HG03060 (cell line): ENCODE data around the gene CDH20.

Experiments used
- ATAC-seq: cut with Tn5 transposase; IDR thresholded peaks from one replicate; pipeline ENCODE4 v1.9.1; 2021; ENCODE audit warnings: low read depth, moderate number of reproducible peaks; ENCODE audit not compliant: unreplicated experiment

Gene CDH20

DNA sequence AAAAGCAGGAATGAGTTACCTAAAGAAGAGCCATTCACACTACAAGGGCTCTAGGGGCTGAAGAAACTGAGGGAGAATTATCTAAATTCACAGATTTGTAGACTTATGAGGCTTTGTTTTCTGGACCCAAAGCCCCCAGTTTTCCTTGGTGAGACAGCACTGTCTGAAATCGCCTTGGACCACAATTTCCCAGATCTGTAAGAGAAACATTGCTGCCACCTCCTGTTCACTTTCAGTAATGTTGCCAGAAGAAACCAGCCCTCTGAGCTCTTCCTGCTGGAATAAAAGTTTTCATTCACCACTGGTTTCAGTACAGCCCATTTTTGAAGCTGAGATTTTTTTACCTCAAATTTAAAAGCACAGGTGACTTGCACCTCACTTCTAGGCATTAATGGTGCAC lies 169.2 kb downstream of the CDH20 start:
- no peak for ATAC-seq

DNA sequence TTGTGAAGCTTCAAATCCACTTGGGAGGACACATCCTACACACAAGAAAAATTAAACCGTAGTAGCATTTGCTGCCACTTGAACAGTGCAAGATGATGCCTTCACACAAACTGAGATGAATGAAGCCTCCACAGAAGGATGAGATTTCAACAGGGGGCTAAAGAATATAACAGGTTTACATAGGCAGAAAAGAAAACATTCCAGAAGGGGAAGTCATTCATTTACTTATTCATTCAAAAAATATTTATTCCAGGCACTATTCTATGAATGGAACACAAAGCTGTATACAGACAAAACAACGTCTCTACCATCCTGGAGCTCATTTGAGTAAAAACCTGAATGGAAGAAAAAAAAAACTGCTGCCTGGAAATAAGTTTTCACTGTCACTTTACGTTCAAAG lies 170.5 kb downstream of the CDH20 start:
- ATAC-seq = no peak

DNA sequence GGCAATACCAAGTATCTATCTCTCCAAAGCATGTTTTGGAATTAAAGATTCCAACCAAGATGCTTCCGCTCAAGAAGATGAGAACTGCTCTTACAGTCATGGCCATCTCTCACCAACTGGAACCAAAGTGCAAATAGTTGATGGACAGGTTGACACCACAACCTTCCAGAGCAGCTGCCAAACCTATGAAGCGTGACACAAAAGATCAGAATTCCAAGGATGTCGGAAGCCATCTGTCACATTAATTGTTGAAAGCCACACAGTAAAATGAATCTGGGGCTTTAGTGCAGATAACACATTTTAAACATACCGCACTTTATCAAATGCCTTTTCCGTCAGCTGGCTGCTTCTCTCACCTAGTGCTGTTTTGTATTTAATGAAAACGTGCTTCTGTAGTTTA lies 195.7 kb downstream of the CDH20 start:
- ATAC-seq = no peak

DNA sequence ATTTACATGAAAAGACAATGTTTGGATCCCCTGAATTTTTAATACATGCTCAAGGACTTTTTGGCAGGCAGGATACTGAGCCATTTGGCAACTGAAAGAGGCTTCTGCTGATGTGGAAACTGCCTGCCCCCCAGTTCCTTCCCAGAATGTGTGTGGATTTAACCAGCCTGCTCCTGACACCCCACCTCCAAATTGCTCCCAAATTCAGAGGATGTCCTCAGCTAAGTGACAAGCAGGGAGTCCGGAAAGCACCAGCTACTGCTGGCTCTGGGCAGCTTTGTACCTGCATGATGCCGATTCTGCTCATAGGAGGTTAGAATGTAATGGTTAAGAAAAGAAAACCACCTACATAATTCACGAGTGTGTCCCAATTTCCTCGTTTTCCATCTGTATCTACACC lies 197.5 kb downstream of the CDH20 start:
- no peak for ATAC-seq

DNA sequence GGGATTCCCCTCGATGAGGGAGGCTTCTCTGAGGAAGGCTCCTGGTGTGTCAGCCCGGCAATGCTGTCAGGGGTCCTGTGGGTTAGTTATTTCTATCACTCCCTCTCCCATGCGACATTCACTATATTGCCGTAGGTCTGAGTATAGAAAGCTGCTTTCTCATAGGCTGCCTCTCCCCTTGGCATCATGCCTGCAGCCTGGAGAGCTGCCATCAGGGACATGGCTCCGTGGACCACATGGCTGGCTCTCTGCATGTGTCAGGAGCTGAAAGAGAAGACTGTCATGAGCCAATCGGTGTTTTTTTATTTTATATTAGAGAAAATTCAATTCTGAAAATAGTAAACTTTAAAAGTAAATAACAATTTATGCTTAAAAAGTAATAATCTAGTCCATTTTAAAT lies 198.0 kb downstream of the CDH20 start:
- ATAC-seq = no peak

DNA sequence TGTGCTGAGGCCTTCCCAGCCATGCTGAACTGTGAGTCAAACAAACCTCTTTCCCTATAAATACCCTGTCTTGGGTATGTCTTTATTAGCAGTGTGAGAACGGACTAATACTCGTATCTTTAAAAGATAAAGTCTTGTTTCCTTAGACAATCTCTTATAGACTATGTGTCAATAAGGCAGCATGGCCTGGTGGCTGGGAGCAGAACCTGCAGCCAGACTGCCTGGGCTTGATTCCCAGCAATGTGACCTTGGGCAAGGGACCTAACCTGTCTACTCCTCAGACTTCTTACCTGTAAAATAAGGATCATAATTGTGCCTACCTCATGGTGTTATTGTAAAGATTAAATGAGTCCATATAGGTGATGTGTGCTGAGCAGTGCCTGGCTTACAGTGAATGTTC lies 198.7 kb downstream of the CDH20 start:
- no peak for ATAC-seq

DNA sequence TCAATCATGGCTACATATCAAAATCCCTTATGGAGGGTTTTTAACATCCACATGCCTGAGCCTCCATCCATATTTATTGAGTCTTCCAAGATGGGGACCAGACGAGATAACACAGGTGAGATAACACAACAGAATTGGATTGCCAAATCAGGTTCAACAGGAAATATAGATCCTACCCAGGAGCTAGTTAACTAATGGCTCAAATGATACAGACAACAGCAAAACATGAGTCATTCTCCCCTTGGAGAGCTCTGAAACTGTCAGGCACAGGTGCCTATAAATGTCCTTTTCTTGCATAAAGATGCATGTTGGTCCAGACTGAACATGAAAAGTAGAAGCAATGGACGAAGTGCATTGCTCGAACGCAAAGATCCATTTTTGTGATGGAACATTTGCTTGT lies 202.2 kb downstream of the CDH20 start:
- ATAC-seq = no peak

DNA sequence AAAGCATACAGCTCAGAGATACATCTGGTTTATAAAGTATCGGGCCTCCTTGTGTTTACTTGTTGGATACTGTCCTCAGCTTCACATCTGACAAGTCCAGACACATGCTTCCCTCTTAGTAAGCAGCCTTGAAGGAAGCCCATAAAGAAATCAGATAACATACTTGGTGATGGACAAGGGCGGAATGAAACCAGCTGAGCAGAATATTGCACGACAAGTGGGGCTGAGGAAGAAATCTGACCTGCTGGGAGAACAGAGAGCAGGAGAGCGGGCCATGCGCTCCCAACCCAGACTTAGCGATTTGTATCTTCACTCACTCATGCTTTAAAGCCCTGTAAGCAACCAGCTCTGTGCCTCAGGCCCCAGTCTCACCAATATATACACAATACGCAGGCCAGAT lies 208.4 kb downstream of the CDH20 start:
- no peak for ATAC-seq

DNA sequence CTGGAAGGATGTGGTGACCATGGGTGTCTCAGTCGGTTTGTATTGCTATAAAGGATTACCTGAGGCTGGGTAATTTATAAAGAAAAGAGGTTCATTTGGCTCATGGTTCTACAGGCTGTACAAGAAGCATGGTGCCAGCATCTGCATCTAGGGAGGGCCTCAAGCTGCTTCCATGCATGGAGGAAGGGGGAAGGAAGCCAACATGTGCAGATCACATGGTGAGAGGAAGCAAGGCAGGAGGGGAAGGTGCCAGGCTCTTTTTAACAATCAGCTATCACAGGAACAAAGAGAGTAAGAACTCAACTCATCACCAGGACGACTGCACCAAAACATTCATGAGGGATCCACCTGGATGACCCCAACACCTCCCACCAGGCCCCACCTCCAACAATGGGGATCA lies 209.4 kb downstream of the CDH20 start:
- no peak for ATAC-seq

DNA sequence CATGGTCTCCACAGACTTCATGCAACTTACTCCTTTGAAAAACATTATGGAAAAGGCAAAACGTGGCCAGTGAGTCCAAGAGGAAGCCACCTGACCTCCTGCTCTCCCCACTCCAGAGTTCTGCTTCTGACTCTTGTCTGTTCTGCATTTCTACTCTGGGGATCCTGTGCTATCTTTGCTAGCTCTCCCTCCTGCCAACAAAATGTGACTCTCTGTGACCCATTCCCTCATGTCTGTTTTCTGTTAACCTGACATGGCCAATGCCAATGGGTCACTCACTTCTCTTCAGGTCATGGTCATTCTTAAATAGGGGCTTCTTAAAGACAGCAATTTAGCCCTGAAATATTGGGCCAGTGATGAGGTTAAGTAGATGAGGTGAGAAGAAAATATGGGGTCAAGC lies 210.3 kb downstream of the CDH20 start:
- no peak for ATAC-seq

DNA sequence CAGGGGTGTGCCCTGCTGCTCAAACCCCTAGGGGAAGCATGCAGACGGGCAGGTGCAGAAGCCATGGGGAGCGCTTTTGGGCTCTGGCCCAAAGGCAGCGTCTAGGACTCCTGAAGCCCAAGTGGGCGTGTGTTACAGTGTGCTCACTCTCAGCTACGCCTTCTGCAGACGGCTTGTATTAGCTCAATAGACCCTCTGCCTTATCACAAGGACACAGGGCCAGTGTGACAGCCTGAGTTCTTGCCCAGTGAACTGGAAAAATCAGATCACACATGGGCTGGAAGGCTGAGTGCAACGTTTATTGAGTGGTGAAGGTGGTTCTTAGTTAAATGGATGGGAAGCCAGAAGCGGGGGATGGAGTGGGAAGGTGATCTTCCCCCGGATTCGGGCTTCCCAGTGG lies 210.9 kb downstream of the CDH20 start:
- no peak for ATAC-seq

DNA sequence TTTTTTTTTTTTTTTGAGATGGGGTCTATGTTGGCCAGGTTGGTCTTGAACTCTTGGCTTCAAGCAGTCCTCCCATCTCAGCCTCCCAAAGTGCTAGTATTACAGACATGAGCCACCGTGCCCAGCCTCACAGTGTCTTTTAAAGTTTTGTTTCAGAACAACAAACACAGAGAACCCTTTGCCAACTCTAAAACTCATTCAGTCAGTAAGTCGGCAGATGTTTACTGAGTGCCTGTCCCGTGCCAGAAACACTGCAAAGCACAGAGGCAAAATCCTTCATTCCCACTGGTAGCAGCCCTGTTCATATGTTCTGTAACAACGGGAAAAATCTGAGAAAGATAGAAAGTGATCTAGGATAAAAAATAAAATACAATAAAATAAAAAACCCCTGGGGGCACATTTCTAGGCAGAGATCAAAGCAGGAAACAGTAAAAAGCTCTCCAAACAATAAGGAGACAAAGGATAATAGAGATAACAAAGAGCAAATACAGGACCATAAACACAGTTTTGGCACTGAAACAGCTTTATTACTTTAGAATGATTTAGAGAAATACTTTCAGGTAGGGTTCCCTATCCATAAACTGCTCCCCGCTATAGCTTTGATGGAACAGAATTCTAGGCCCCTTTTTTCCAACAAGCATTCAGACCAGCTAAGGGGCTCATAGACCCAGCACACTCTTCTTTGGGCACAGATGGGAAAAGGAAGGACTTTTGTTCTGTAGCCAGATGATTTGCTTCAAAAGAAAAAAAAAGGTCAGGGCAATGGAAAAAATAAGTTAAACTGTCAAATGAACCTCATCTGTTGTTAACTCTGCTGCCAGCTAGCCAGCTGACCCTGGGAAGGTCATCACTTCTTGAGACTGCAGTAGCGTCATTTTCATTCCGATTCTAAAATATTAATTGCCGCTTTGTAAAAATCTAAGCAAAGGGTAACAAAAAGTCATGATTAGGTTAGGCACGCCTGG lies 212.3 kb downstream of the CDH20 start:
- ATAC-seq = no peak

DNA sequence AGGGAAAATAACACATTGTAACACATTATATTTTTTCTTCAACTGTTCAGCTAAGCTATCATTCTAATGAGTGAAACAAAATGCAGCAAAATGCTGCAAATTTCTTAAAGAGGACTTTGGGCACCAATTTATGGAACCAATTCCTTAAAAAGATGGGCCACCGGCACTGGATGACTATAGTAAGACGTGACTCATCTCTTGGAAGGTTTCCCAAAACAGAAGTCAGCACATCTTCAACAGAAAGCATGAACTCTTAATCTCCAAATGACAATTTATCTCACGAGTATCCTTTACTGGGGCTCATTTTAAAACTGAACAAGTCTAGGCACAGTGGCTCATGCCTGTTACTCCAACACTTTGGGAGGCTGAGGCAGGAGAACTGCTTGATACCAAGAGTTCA lies 213.4 kb downstream of the CDH20 start:
- no peak for ATAC-seq

DNA sequence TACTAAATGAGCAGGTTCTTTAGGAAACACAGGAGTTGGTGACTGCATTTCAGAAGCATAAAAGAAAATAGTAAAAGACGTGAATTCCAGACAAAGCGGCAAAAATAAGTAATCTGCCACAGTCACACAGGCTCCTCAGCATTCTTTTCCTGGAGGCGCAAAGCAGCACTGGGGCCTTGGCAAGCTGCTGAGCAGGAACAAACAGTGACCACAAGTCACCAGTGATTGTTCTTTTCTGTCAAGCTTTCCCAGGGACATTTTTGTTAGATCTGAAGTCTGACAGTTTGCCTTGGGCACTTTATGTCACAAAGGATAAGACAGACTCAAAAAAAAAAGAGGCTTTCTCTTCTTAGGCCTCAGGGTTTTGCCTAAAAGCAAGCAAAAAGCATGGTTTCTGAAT lies 216.2 kb downstream of the CDH20 start:
- ATAC-seq = no peak

DNA sequence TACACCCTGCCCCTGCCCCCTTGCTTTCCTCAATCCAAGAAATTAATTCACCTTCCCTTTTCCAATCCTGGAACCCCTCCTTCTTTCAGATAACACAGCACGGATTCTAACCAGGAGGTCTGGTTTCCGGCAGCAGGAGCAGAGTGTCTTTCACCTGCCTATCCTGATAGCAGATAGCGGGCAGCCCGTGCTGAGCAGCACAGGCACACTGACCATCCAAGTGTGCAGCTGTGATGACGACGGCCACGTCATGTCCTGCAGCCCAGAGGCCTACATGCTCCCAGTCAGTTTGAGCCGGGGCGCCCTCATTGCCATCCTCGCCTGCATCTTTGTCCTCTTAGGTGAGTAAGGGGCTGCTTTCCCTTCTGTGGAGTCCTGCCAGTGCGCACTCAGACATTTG lies 216.7 kb downstream of the CDH20 start:
- no peak for ATAC-seq

DNA sequence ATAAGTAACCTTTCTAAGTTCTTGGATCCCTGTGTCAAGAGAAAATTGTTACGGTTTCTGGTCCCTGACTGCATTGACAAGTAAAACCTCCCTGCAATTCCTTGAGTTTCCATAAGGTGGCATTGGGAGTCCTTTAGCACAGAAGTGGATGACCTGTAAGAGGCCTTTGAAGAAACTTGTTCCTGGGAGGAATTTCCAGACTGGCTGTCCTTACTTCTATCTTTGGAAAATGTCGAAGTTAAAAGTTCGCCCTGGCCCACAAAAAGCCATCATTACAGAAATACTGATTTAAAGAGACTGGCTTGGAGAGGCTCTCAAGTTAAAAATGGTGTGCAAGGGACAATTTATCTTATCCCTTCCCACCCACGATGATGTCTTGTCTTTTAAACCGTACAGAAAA lies 218.4 kb downstream of the CDH20 start:
- ATAC-seq = no peak

DNA sequence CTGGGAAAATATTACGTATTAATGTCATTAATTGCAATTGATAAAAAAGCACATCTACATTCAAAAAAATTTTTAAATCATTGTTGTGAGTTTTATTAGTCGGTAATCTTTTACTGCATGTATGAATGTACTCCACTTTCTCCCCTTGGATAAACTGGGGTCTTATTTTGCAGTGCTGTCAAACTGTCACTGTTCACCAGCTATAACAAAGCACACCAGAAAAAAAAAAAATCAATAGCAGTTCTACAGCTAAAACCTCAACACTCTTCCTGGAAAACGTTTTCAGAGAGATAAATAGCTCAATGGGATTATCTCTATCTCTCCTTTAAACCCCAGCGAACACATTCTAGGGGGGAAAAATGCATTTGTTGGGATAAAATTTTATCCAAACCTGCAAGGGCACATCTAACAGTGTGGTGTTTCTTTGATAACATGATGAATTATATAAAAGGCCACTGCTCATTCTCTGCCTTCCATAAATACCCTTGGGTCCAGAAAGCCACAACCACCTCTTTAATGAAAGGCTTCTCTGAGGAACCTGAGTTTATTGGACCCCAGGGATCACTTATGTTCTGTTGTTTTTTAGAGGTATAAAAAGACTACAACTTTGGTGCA lies 219.9 kb downstream of the CDH20 start:
- ATAC-seq = no peak

DNA sequence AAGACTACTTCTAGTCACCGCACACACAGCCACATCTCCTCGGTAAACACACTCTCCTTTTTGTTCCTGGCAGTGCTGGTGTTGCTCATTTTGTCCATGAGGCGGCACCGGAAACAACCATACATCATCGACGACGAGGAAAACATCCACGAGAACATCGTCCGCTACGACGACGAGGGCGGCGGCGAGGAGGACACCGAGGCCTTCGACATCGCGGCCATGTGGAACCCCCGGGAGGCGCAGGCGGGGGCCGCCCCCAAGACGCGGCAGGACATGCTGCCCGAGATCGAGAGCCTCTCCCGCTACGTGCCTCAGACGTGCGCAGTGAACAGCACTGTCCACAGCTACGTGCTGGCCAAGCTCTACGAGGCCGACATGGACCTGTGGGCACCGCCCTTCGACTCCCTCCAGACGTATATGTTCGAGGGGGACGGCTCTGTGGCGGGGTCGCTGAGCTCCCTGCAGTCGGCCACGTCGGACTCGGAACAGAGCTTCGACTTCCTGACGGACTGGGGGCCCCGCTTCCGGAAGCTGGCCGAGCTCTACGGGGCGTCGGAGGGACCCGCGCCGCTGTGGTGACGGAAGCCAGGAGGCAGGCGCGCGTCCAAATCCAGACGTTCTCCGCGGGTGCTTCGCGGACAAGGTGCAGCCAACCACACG lies 221.0 kb downstream of the CDH20 start:
- ATAC-seq = no peak

DNA sequence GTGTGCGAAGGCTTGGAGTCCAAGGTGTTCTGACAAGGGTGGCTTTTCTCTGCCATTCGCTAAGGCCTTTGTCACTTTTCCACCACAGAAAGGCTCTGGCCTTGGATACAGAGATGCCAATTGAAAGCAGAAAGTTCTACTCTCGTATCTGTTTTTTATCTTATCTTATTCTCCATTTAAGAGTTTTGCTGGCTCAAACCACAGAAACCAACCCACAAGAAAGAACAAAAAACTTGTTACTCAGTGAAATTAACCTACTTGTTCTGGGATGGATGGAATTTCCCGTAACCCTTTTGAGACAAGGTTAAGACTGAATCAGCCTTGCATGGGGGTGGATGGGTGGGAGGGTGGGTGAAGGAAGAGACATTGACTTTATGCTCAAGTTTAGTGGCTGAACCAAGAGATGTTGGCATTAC lies 221.7 kb downstream of the CDH20 start:
- ATAC-seq = no peak

DNA sequence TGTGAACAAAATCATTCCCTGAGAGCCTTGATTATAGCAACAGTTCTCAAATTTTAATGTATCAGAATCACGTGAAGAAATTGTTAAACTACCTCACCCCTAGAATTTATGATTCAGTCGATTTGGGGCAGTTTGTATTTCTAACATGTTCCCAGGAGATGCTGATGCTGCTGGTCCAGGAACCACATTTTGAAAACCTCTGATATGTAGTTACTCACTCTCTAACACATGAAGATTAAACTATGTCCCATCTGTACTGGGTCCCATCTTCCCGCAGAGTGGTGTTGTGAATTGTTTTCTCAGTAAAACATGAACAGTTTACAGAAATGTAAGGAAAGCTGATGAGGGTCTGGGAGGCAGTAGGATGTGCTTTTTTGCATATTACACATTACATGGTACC lies 223.1 kb downstream of the CDH20 start:
- ATAC-seq = no peak

DNA sequence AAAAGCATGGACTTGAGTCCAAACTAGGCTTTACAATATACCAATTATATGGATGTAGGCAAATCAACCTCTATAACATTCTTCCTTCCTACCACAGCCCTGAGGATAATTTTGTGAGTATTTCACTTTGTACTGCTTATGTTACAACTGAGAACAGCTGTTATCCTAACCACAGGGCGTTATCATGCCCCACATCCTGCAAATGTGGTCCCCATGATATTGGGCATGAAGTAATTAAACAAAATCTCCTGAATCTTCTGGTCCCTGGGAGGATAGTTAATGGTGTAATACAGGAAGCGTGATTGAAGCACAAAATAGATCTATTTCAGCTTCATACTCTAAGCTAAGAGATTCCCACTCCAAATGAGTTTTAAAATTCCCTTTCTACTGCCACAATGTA lies 223.6 kb downstream of the CDH20 start:
- no peak for ATAC-seq
